Measurements from ENCODE around the gene DSN1.

The DSN1 gene

GRCh38 chr20:36745927-36746659 lies 27.5 kb downstream of the DSN1 start, which contains the start of gene NDRG3:
Gene NDRG3, minus strand, starts transcription at chr20:36746090. Its CDS starts 24,355 bp downstream, at chr20:36721735.
- H3K36me3 ChIP-seq (ENCODE audit: insufficient read depth, low read length), result no peaks in the 10 kb centered on the region
- no peaks in the 10 kb centered on the region for H4K20me1 ChIP-seq (ENCODE audit: insufficient read depth, low read length, poor library complexity, severe bottlenecking)
- no peaks in the 10 kb centered on the region for H3K9me2 ChIP-seq (replicated peaks; ENCODE audit: low read depth, low read length)

GRCh38 chr20:36745234-36745926 lies 28.2 kb downstream of the DSN1 start:
- Histone ChIP-seq H3K9me3 (ENCODE audit: insufficient read depth, low read depth, low read length) (no peaks in the 10 kb centered on the region), H3K9ac (ENCODE audit: low read depth, low read length, poor library complexity, severe bottlenecking) (peak overlapping the region; percentile 70), H3K79me2 (ENCODE audit: insufficient read depth, low read length) (peaks cover 4% of the 10 kb centered on the region; the same call in 1 of the 2 replicates), H3K27me3 (ENCODE audit: insufficient read depth, low read length, poor library complexity, severe bottlenecking) (no peaks in the 10 kb centered on the region), H3K4me2 (ENCODE audit: low read depth, low read length, poor library complexity, severe bottlenecking) (peak overlapping the region; percentile 100), H3K4me3 (ENCODE audit: low read length, poor library complexity, severe bottlenecking) (peak overlapping the region; percentile 92), H3K4me1 (ENCODE audit: insufficient read depth, low read length, poor library complexity, severe bottlenecking) (peaks cover 31% of the 10 kb centered on the region), H3K36me3 (ENCODE audit: insufficient read depth, low read length) (no peaks in the 10 kb centered on the region), H3F3A (ENCODE audit: low read depth) (peaks cover 3% of the 10 kb centered on the region; the same call in 1 of the 2 replicates), H3K9me2 (replicated peaks; ENCODE audit: low read depth, low read length) (no peaks in the 10 kb centered on the region), H4K20me1 (ENCODE audit: insufficient read depth, low read length, poor library complexity, severe bottlenecking) (no peaks in the 10 kb centered on the region), H2AFZ (ENCODE audit: low read length) (peak overlapping the region; percentile 94)
- TF ChIP-seq CTCF (conservative IDR thresholded peaks at IDR 0.05; ENCODE audit: low read length) (peak; percentile 14; the same call in 1 of the 2 replicates), EZH2phosphoT487 (IDR thresholded peaks at IDR 0.05; ENCODE audit: borderline replicate concordance) (no peak)

More at GRCh38 chr20:36745927-36746659, 27.5 kb downstream of the DSN1 start, which contains the start of gene NDRG3:
- peak within 1 kb of the TSS; percentile 92 for H3K4me3 ChIP-seq (ENCODE audit: low read length, poor library complexity, severe bottlenecking)
- TF ChIP-seq CTCF (conservative IDR thresholded peaks at IDR 0.05; ENCODE audit: low read length) (no peak), EZH2phosphoT487 (IDR thresholded peaks at IDR 0.05; ENCODE audit: borderline replicate concordance) (no peak)
- peaks cover 3% of the 10 kb centered on the region; the same call in 1 of the 2 replicates for H3F3A ChIP-seq (ENCODE audit: low read depth)
- H2AFZ ChIP-seq (ENCODE audit: low read length), result peak within 1 kb of the TSS; percentile 95
- H3K27me3 ChIP-seq (ENCODE audit: insufficient read depth, low read length, poor library complexity, severe bottlenecking), result no peaks in the 10 kb centered on the region
- H3K9me3 ChIP-seq (ENCODE audit: insufficient read depth, low read depth, low read length), result no peaks in the 10 kb centered on the region
- peaks cover 4% of the 10 kb centered on the region; the same call in 1 of the 2 replicates for H3K79me2 ChIP-seq (ENCODE audit: insufficient read depth, low read length)
- H3K4me2 ChIP-seq (ENCODE audit: low read depth, low read length, poor library complexity, severe bottlenecking), result peak within 1 kb of the TSS; percentile 100
- peak within 1 kb of the TSS; percentile 70 for H3K9ac ChIP-seq (ENCODE audit: low read depth, low read length, poor library complexity, severe bottlenecking)
- peaks cover 31% of the 10 kb centered on the region for H3K4me1 ChIP-seq (ENCODE audit: insufficient read depth, low read length, poor library complexity, severe bottlenecking)

- Histone ChIP-seq H3K9me2 (replicated peaks; ENCODE audit: low read depth, low read length) (no peaks in the 10 kb centered on the region), H3K4me1 (ENCODE audit: insufficient read depth, low read length, poor library complexity, severe bottlenecking) (peaks cover 31% of the 10 kb centered on the region), H3K9me3 (ENCODE audit: insufficient read depth, low read depth, low read length) (no peaks in the 10 kb centered on the region), H3K79me2 (ENCODE audit: insufficient read depth, low read length) (peaks cover 4% of the 10 kb centered on the region; the same call in 1 of the 2 replicates), H3K4me3 (ENCODE audit: low read length, poor library complexity, severe bottlenecking) (peak overlapping the region; percentile 92), H3K36me3 (ENCODE audit: insufficient read depth, low read length) (no peaks in the 10 kb centered on the region), H3K9ac (ENCODE audit: low read depth, low read length, poor library complexity, severe bottlenecking) (peak overlapping the region; percentile 70), H4K20me1 (ENCODE audit: insufficient read depth, low read length, poor library complexity, severe bottlenecking) (no peaks in the 10 kb centered on the region), H3K27me3 (ENCODE audit: insufficient read depth, low read length, poor library complexity, severe bottlenecking) (no peaks in the 10 kb centered on the region), H3F3A (ENCODE audit: low read depth) (peaks cover 3% of the 10 kb centered on the region; the same call in 1 of the 2 replicates), H2AFZ (ENCODE audit: low read length) (no peak overlapping the region), H3K4me2 (ENCODE audit: low read depth, low read length, poor library complexity, severe bottlenecking) (peak overlapping the region; percentile 100)
- TF ChIP-seq CTCF (conservative IDR thresholded peaks at IDR 0.05; ENCODE audit: low read length), result no peak
- no peak for TF ChIP-seq EZH2phosphoT487 (IDR thresholded peaks at IDR 0.05; ENCODE audit: borderline replicate concordance)
These were observed 28.8 kb downstream of the DSN1 start for GRCh38 chr20:36744764-36745191.

Measured in Loucy (cell line).